22Rv1 (cell line): Measurements from ENCODE around the gene TUT1.

Experiments used
- CTCF ChIP-seq: fragments of 450-650 bp; IDR thresholded peaks from 2 replicates; pipeline ENCODE4 v1.5.1; 2017; ENCODE audit warnings: mild to moderate bottlenecking
- ZFX ChIP-seq: fragments of 450-650 bp; IDR thresholded peaks from 2 replicates; pipeline ENCODE4 v1.6.1; 2017; ENCODE audit warnings: antibody characterized with exemption, borderline replicate concordance

GRCh38 chr11:62610403-62610802, 19.1 kb upstream of the TUT1 start:
- TF ChIP-seq CTCF (no peak), ZFX (no peak)
